Activated CD8-positive, alpha-beta memory T cell treated with anti-CD3 and anti-CD28 coated beads, Interleukin-2, amount 10 ng/mL, durations not matched to agents 7 days and 5 days (primary cell): ENCODE measurements around the gene ANTXR1. TPM values are rescaled to one million over a fixed set of nuclear protein-coding genes. Genes with fewer than 3 reads are reported as not detected.

ENCODE experiments used
- ATAC-seq: fragments of 150-1000 bp; cut with Tn5 transposase; one replicate; pipeline ENCODE4 v1.10.0; 2021; ENCODE audit warnings: moderate library complexity
- CTCF ChIA-PET: fragments of 350-600 bp; sonication (Branson Sonifier 250); formaldehyde crosslinking; loops from one replicate; lab custom pipeline; 2021; ENCODE audit warnings: antibody characterized with exemption; lab: Charles Lee
- DNase-seq: peaks from one replicate; pipeline ENCODE4 v3.0.0-alpha.2; 2020
- H3K27ac Mint-ChIP-seq: one replicate; pipeline ENCODE4 v1.8.0; 2021; ENCODE audit warnings: mild to moderate bottlenecking, mixed read lengths
- H3K27me3 Mint-ChIP-seq: one replicate; pipeline ENCODE4 v1.8.0; 2021; ENCODE audit warnings: mixed read lengths
- H3K36me3 Mint-ChIP-seq: one replicate; pipeline ENCODE4 v1.8.0; 2021; ENCODE audit warnings: mild to moderate bottlenecking, mixed read lengths
- H3K4me1 Mint-ChIP-seq: one replicate; pipeline ENCODE4 v1.8.0; 2021; ENCODE audit warnings: mixed read lengths
- H3K4me3 Mint-ChIP-seq: one replicate; pipeline ENCODE4 v1.8.0; 2021; ENCODE audit warnings: mild to moderate bottlenecking, moderate library complexity, mixed read lengths
- H3K9me3 Mint-ChIP-seq: one replicate; pipeline ENCODE4 v1.8.0; 2022; ENCODE audit warnings: low read depth, mixed read lengths
- total RNA-seq, 2 experiments: library from RNA; stranded (reverse); gene quantifications; one replicate each; pipeline ENCODE4 v1.2.3, GENCODE V29; 2021

ANTXR1 gene
- total RNA-seq, 2 experiments from 2014 or later: 0.23 TPM; not detected in 1

- H3K4me3 Mint-ChIP-seq: peak overlapping the region; percentile 63
- H3K27ac Mint-ChIP-seq: no peak overlapping the region
- H3K4me1 Mint-ChIP-seq: peaks cover 17% of the 10 kb centered on the region
- DNase-seq (peak; percentile 58), ATAC-seq (peak; percentile 59)
- H3K36me3 Mint-ChIP-seq: no peaks in the 10 kb centered on the region
- peaks cover 84% of the 10 kb centered on the region for H3K27me3 Mint-ChIP-seq
- CTCF ChIA-PET: interaction anchor here (0.6 to 1.3 kb wide), 8 partner anchors 9 to 332 kb away, joined by 3 to 6 read pairs (median 4); no protein-coding TSS in a partner anchor
- no peaks in the 10 kb centered on the region for H3K9me3 Mint-ChIP-seq
These were observed 453 bp upstream of the ANTXR1 start for GRCh38 chr2:69012310-69013141.

DNA sequence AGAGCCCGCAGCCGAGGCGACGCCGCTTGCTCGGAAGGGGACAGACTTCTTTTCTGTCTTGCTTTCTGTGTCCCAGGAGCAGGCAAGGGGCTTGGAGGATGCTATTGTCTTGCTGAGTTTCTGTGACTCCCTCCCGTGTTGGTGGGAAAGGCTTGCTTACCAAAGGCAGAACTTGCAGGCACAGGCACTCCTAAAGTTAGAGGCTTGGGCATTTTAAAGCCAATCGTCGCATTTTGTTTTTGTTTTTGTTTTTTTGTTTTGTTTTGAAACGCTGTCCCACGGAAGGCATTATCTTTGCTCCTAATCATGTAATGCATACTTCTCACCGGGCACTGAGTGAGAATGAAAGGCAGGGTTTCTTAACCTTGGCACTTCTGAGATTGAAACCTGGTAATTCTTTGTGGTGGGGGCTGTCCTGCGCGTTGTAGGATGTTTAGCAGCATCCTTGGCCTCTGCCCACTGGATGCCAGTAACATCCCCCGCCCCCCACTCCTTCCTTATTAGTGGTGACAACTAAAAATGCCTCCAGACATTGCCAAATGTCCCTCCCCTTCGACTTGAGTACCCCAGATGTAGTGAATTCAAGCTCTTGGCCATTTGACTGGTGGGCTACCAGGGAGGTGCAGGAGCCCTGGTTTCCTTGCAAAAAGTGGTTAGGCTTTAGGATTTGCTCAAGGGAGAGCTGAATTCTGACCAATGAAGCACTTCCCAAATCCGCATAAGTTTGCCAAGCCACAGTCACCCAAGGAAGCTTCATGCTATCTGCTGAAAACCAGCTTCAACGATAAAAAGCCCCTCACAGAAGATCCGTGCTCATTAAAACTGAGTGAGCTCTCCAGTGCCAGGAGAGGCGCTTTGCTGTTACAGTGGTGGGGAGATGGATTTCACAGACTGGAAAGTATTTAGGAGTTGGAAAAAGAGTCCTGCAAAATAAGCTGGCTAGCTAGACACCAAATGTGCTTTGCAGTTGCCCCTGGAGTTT, 1.2 kb downstream of the ANTXR1 start:
- ATAC-seq (peak; percentile 24), DNase-seq (no peak)
- CTCF ChIA-PET: interaction anchor here (1.2 to 2.8 kb wide), 3 partner anchors 14 to 293 kb away, joined by 3 to 16 read pairs (median 3); no protein-coding TSS in a partner anchor
- Mint-ChIP-seq H3K4me3 (peak overlapping the region; percentile 51), H3K27me3 (peaks cover 86% of the 10 kb centered on the region), H3K36me3 (no peaks in the 10 kb centered on the region), H3K4me1 (peaks cover 17% of the 10 kb centered on the region), H3K27ac (no peak overlapping the region), H3K9me3 (no peaks in the 10 kb centered on the region)

DNA sequence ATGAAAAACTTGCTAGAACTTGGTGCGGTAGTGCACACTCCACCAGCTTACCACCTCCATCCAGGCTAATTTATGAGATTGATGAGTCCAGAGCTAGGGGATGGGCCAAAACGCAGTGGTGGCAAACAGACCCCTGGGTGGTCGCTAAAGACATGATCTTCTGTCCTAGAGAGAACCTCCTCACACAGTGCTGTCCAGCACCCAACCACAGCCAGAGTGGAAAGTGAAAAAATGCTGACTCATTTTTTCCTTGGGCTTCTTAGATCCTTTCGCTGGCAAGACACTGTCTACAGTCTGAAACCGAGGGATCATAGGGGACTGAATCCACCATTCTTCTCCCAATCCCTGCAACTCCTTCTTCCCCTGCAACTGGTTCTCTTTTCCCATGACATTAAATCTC, 4.1 kb downstream of the ANTXR1 start:
- CTCF ChIA-PET: no interaction called here
- Mint-ChIP-seq H3K36me3 (no peaks in the 10 kb centered on the region), H3K9me3 (no peaks in the 10 kb centered on the region), H3K4me3 (no peak overlapping the region), H3K27ac (no peak overlapping the region), H3K27me3 (peaks cover 80% of the 10 kb centered on the region), H3K4me1 (peaks cover 17% of the 10 kb centered on the region)
- ATAC-seq (no peak), DNase-seq (no peak)

DNA sequence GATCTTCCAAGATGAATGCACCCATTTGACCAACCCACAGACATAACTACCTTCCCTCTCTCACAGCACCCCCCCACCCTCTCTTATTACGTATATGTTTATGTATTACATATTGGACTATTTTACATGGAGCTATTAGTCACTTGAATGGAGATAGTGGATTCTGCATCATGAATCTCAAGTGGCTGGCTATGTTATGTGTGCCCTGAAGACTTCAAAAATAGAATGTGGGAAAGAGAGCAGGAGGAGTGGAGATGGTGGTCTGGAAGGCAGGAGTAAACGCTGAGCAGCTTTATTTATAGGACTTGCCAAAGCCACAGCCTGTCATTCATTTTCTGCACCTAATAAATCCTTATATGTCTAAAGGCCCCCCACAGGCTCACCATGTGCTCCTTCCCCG, 4.9 kb downstream of the ANTXR1 start:
- no peaks in the 10 kb centered on the region for H3K36me3 Mint-ChIP-seq
- H3K27me3 Mint-ChIP-seq: peaks cover 75% of the 10 kb centered on the region
- no peaks in the 10 kb centered on the region for H3K9me3 Mint-ChIP-seq
- DNase-seq: no peak
- no peak overlapping the region for H3K4me3 Mint-ChIP-seq
- no peak for ATAC-seq
- peaks cover 12% of the 10 kb centered on the region for H3K4me1 Mint-ChIP-seq
- CTCF ChIA-PET: no interaction called here
- H3K27ac Mint-ChIP-seq: no peak overlapping the region

DNA sequence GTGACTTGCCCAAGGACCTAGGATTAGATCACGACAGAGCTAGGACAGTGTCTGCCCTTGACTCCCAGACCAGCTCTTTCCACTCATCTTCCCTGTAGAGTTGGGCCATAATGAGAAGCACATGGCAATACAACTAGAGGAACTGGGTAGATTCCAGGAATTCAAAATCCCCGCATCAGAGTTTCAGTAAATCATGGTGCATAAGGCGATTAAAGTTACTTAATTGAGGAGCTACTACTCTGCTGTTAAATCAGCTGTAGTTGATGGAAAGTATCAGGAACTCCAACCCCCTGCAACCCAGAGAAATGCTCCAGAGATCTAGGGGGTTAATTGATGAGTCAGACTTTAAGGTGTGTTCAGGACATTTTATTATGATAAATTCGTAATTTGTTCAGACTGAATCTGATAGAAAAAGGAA, 5.7 kb downstream of the ANTXR1 start:
- no peaks in the 10 kb centered on the region for H3K36me3 Mint-ChIP-seq
- no peak overlapping the region for H3K27ac Mint-ChIP-seq
- H3K4me1 Mint-ChIP-seq: peaks cover 8% of the 10 kb centered on the region
- no peak for ATAC-seq
- DNase-seq: no peak
- no peaks in the 10 kb centered on the region for H3K9me3 Mint-ChIP-seq
- H3K4me3 Mint-ChIP-seq: no peak overlapping the region
- H3K27me3 Mint-ChIP-seq: peaks cover 68% of the 10 kb centered on the region
- CTCF ChIA-PET: no interaction called here

- no peak for DNase-seq
- no peak for ATAC-seq
- Mint-ChIP-seq H3K4me3 (no peak overlapping the region), H3K4me1 (no peaks in the 10 kb centered on the region), H3K27me3 (peaks cover 51% of the 10 kb centered on the region), H3K9me3 (no peaks in the 10 kb centered on the region), H3K27ac (no peak overlapping the region), H3K36me3 (no peaks in the 10 kb centered on the region)
- CTCF ChIA-PET: no interaction called here
These were observed 7.8 kb downstream of the ANTXR1 start for GRCh38 chr2:69020496-69021426.

DNA sequence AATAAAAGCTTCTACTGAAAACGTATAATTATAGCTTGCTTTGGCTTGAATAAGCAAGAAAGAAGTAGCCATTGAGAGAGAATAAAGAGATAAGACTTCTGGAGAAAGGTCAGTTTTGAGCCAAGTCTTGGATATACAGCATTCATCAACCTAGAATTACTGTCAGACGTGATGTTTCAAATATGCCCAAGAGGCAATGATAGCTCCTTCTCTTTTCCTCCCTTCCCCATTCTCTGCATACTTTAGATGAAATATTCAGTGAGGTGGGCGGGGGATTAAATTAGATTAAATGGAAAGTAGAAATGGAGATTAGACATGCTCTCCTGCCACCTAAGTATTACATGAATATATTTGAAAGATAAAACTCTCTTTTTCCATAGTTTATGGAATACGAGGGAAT, 8.7 kb downstream of the ANTXR1 start:
- Mint-ChIP-seq H3K27me3 (peaks cover 54% of the 10 kb centered on the region), H3K4me3 (no peak overlapping the region), H3K4me1 (no peaks in the 10 kb centered on the region), H3K9me3 (no peaks in the 10 kb centered on the region), H3K27ac (no peak overlapping the region), H3K36me3 (no peaks in the 10 kb centered on the region)
- ATAC-seq (no peak), DNase-seq (no peak)
- CTCF ChIA-PET: interaction anchor here (0.5 kb wide), 1 partner anchor 9 kb away, joined by 3 read pairs; the partner anchor contains the start of gene ANTXR1

GRCh38 chr2:69022548-69022947, 9.6 kb downstream of the ANTXR1 start:
- ATAC-seq: no peak
- H3K27ac Mint-ChIP-seq: no peak overlapping the region
- no peaks in the 10 kb centered on the region for H3K9me3 Mint-ChIP-seq
- no peaks in the 10 kb centered on the region for H3K4me1 Mint-ChIP-seq
- peaks cover 54% of the 10 kb centered on the region for H3K27me3 Mint-ChIP-seq
- H3K4me3 Mint-ChIP-seq: no peak overlapping the region
- CTCF ChIA-PET: no interaction called here
- H3K36me3 Mint-ChIP-seq: no peaks in the 10 kb centered on the region
- no peak for DNase-seq

DNA sequence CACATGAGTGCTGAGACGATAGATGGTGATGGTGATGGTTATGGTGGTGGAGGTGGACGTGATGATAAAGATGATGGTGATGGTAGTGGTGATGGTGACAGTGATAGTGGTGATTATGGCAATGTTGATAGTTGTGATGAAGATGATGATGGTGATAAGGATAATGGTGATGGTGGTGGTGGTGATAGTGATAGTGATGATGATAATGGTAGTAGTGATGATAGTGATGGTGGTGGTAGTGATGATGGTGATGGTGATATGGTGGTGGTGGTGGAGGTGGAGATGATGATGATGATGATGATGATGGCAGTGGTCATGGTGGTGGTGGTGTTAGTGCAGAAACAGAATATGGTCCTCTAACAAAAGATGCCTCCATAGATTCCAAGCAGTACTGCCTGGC, 10.3 kb downstream of the ANTXR1 start:
- H3K27ac Mint-ChIP-seq: no peak overlapping the region
- CTCF ChIA-PET: no interaction called here

DNA sequence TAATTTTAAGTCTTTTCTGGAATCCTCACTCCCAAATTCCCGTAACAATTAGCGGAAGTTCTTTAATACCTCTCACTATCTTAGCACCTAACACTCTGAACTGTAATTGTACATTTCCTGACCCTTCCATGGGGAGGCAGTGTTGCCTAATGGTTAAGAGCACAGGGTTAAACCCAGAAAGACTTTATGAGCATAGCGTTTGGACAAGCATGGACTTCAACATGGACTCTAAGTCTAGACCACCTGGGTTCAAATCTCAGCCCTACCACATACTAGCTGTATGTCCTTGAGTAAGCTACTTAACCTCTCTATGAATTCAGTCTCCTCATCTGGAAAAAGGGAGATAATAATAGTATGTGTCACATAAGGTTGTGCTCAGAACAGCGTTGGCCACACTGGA, 13.0 kb downstream of the ANTXR1 start:
- ATAC-seq (no peak), DNase-seq (peak; percentile 49)
- Mint-ChIP-seq H3K4me1 (no peaks in the 10 kb centered on the region), H3K4me3 (no peak overlapping the region), H3K27me3 (peaks cover 45% of the 10 kb centered on the region), H3K9me3 (no peaks in the 10 kb centered on the region), H3K36me3 (no peaks in the 10 kb centered on the region), H3K27ac (no peak overlapping the region)
- CTCF ChIA-PET: interaction anchor here (1.0 to 1.2 kb wide), 2 partner anchors 281 to 293 kb away, joined by 3 read pairs; no protein-coding TSS in a partner anchor

More for the DNA sequence above, 10.3 kb downstream of the ANTXR1 start:
- no peak for DNase-seq
- Mint-ChIP-seq H3K4me3 (no peak overlapping the region), H3K27me3 (peaks cover 51% of the 10 kb centered on the region), H3K36me3 (no peaks in the 10 kb centered on the region), H3K4me1 (no peaks in the 10 kb centered on the region), H3K9me3 (no peaks in the 10 kb centered on the region)
- ATAC-seq: no peak

DNA sequence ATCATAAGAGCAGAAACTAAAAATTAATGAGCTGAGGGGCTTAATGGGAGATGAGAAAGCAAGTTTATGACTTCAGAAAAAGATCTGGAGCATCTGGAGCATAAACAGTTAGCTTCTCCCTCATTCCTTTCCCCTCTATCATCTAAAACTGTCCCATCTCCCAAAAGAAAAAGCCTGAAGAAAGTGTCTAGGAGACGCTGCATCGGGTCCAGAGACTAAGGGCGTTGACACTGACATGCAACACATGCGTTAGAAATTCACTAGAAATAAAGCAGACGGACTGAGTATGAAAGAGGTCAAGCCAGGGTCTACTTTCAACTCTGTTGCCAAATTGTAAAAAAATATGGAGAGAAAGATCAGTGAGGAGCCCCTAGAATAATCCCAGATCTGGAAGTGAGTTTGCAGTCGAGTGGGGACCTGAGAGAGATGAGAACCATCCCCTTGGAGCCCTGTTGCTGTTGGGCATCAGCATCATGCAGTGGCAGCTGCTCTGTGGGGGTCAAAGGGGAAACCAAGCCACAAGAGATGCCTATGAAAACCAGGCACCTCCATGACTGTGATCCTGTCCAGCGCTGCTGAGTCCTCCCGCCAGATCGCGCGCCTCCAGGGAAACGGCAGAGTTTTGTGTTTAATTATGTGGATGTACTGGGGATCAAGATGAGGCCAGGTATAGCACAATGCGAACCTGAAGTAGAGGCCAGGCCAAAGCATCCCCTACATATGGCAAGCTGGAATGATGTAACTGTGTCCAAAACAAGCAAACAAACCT, 13.9 kb downstream of the ANTXR1 start:
- no peak for ATAC-seq
- CTCF ChIA-PET: interaction anchor here (1.0 to 1.2 kb wide), 3 partner anchors 12 to 293 kb away, joined by 3 read pairs; no protein-coding TSS in a partner anchor
- Mint-ChIP-seq H3K4me3 (no peak overlapping the region), H3K36me3 (no peaks in the 10 kb centered on the region), H3K27me3 (peaks cover 44% of the 10 kb centered on the region), H3K4me1 (no peaks in the 10 kb centered on the region), H3K27ac (no peak overlapping the region), H3K9me3 (no peaks in the 10 kb centered on the region)
- DNase-seq: no peak
